Activated effector memory CD4-positive, alpha-beta T cell treated with anti-CD3 and anti-CD28 coated beads, Interleukin-2, amount 50 U/mL, for 16 hours (primary cell): ENCODE results near the gene DBNDD2.

ENCODE experiments used
- DNase-seq: peaks from one replicate; pipeline ENCODE4 v3.0.0-alpha.2; 2020

The DBNDD2 gene

GRCh38 chr20:45452772-45453691 lies 44.9 kb downstream of the DBNDD2 start:
- DNase-seq, result no peak

DNA sequence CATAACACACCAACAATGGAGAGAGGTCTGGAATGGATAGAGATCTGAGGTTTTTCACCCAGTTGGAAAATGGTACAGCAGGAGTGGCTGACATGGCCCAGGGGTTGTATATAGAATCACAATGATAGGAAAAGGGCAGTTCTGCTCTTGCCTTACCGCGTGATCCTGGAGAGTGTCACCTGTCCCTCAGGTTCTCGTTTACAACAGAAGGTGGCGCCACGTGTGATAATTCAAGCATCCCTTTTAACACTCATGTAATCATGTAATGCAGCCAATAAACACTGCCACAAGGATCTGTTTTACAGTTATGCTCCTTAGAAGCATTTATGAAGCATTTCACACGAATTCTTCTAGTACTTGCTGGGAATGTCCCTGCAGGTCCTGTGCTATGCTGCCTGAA lies 48.5 kb downstream of the DBNDD2 start:
- no peak for DNase-seq

DNA sequence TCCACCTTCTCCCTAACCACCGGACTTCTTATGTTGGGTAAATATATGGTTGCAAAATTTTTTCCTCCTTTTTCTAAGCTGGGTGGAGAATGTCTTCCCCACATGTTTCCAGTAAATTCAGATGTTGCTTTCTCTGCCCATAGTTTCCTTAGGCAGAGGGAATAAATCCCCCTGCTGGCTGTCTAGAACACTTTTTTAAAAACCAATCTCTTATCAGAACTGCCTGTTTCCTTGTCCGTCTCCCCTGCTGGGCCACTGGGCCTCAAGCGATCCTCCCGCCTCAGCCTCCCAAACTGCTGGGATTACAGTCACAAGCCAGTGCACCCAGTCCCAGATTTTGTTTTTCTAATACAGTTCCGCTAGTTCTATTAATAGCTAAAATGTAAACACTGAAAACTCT lies 51.5 kb downstream of the DBNDD2 start:
- no peak for DNase-seq
